ENCODE results near the gene SMC2. TPM values are rescaled to one million over a fixed set of nuclear protein-coding genes. Genes with fewer than 3 reads are reported as not detected.

SMC2 gene
- total RNA-seq, 1 experiment from 2014 or later = 36.4 TPM

DNA sequence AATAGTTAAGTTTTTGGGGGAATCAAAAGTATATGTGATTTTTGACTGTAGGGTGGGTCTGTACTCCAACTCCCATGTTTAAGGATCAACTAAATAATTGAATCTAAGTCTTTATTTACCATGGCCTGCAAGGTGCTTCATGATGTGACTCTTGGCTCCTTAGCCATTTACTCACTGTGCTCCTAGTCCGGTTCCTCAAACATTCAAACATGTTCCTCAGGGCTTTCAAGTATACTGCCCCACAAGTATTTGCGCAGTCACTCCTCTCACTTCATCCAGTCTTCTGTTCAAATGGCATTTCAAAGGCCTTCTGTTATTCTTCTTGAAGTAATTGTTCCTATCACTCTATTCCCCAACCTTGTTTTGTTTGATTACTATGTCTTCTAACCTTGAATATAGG lies 16.4 kb downstream of the SMC2 start:
- Mint-ChIP-seq H3K36me3 (ENCODE audit: insufficient read depth, unreplicated experiment) (peaks cover 13% of the 10 kb centered on the region), H3K4me3 (ENCODE audit: unreplicated experiment) (no peak overlapping the region), H3K9me3 (ENCODE audit: unreplicated experiment) (no peaks in the 10 kb centered on the region), H3K4me1 (ENCODE audit: low read depth, unreplicated experiment) (no peaks in the 10 kb centered on the region), H3K27me3 (ENCODE audit: insufficient read depth, unreplicated experiment) (no peaks in the 10 kb centered on the region), H3K27ac (ENCODE audit: unreplicated experiment) (no peak overlapping the region)
- intact Hi-C loops (cut with micrococcal nuclease; ENCODE audit: unreplicated experiment) = no loop called here
- Histone ChIP-seq H3K4me1 (no peaks in the 10 kb centered on the region), H3K4me3 (ENCODE audit: low read depth, low read length) (no peak overlapping the region), H3K27me3 (replicated peaks; ENCODE audit: control insufficient read depth, insufficient read depth, low read length) (no peaks in the 10 kb centered on the region), H3K36me3 (ENCODE audit: control insufficient read depth, insufficient read depth, low read length) (no peaks in the 10 kb centered on the region; the same call in 1 of the 2 replicates), H3K9me3 (no peaks in the 10 kb centered on the region)
- DNase-seq = no peak
- BruUV-seq (replicated peaks) = no TSS peak
- POLR2A ChIA-PET = no interaction called here
- TF ChIP-seq, protein P1, sequence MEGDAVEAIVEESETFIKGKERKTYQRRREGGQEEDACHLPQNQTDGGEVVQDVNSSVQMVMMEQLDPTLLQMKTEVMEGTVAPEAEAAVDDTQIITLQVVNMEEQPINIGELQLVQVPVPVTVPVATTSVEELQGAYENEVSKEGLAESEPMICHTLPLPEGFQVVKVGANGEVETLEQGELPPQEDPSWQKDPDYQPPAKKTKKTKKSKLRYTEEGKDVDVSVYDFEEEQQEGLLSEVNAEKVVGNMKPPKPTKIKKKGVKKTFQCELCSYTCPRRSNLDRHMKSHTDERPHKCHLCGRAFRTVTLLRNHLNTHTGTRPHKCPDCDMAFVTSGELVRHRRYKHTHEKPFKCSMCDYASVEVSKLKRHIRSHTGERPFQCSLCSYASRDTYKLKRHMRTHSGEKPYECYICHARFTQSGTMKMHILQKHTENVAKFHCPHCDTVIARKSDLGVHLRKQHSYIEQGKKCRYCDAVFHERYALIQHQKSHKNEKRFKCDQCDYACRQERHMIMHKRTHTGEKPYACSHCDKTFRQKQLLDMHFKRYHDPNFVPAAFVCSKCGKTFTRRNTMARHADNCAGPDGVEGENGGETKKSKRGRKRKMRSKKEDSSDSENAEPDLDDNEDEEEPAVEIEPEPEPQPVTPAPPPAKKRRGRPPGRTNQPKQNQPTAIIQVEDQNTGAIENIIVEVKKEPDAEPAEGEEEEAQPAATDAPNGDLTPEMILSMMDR (IDR thresholded peaks at IDR 0.05; ENCODE audit: insufficient read depth in 1 of 2, low read depth in 1 of 2, low read length in 1 of 2, severe bottlenecking in 1 of 2, unreplicated experiment in 1 of 2) = no peak
- CTCF ChIA-PET = no interaction called here

DNA sequence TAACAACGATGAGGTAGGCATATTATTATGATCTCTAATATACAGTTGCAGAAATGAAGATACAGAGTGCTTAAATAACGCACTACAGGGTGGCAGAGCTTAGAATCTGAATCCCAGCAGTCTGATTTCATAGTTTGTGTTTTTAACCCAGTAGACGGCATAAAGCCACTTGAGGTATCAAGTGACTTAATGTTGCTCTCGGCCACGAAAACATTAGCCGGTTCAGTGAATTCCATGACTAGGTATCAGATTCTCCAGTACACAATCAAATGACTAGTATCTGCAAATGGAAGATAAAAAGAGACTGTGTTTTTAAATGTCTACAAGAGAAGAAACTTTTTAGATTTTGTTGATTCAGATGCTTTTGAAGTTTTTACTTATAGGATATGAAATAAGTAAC lies 24.8 kb downstream of the SMC2 start:
- intact Hi-C loops (cut with micrococcal nuclease; ENCODE audit: unreplicated experiment) = no loop called here
- no peak overlapping the region for H3K27ac Mint-ChIP-seq (ENCODE audit: unreplicated experiment)
- no peaks in the 10 kb centered on the region for H3K9me3 ChIP-seq

DNA sequence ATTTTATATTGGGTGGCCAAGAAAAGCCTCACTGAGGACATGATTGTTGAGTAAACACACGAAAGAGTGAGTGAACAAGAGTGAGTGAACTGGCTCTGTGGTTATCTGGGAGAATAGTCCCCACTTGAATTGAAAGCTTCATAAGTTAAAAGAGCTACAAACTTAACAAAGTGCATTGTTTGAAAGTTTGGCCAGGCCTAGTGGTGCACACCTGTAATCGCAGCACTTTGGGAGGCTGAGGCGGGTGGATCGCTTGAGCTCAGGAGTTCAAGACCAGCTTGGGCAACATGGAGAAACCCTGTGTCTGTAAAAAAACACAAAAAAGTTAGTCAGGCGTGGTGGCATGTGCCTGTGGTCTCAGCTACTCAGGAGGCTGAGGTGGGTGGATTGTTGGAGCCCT lies 26.9 kb downstream of the SMC2 start:
- H3K27me3 ChIP-seq (replicated peaks; ENCODE audit: control insufficient read depth, insufficient read depth, low read length) = no peaks in the 10 kb centered on the region
- intact Hi-C loops (cut with micrococcal nuclease; ENCODE audit: unreplicated experiment) = no loop called here
- CTCF ChIA-PET = no interaction called here
- Mint-ChIP-seq H3K27ac (ENCODE audit: unreplicated experiment) (no peak overlapping the region), H3K27me3 (ENCODE audit: insufficient read depth, unreplicated experiment) (no peaks in the 10 kb centered on the region), H3K9me3 (ENCODE audit: unreplicated experiment) (no peaks in the 10 kb centered on the region), H3K36me3 (ENCODE audit: insufficient read depth, unreplicated experiment) (peaks cover 71% of the 10 kb centered on the region), H3K4me1 (ENCODE audit: low read depth, unreplicated experiment) (no peaks in the 10 kb centered on the region), H3K4me3 (ENCODE audit: unreplicated experiment) (no peak overlapping the region)
- H3K9me3 ChIP-seq = no peaks in the 10 kb centered on the region
- H3K4me1 ChIP-seq = no peaks in the 10 kb centered on the region
- no peak for DNase-seq
- BruUV-seq (replicated peaks) = no TSS peak
- H3K36me3 ChIP-seq (ENCODE audit: control insufficient read depth, insufficient read depth, low read length) = no peaks in the 10 kb centered on the region
- POLR2A ChIA-PET = no interaction called here
- TF ChIP-seq, protein P1 (IDR thresholded peaks at IDR 0.05; ENCODE audit: insufficient read depth in 1 of 2, low read depth in 1 of 2, low read length in 1 of 2, severe bottlenecking in 1 of 2, unreplicated experiment in 1 of 2) = no peak
- H3K4me3 ChIP-seq (ENCODE audit: low read depth, low read length) = no peak overlapping the region

More for the DNA sequence above, 24.8 kb downstream of the SMC2 start:
- Mint-ChIP-seq H3K36me3 (ENCODE audit: insufficient read depth, unreplicated experiment) (peaks cover 57% of the 10 kb centered on the region), H3K4me1 (ENCODE audit: low read depth, unreplicated experiment) (no peaks in the 10 kb centered on the region), H3K9me3 (ENCODE audit: unreplicated experiment) (no peaks in the 10 kb centered on the region), H3K27me3 (ENCODE audit: insufficient read depth, unreplicated experiment) (no peaks in the 10 kb centered on the region), H3K4me3 (ENCODE audit: unreplicated experiment) (no peak overlapping the region)
- TF ChIP-seq, protein P1 (IDR thresholded peaks at IDR 0.05; ENCODE audit: insufficient read depth in 1 of 2, low read depth in 1 of 2, low read length in 1 of 2, severe bottlenecking in 1 of 2, unreplicated experiment in 1 of 2) = no peak
- Histone ChIP-seq H3K4me3 (ENCODE audit: low read depth, low read length) (no peak overlapping the region), H3K4me1 (no peaks in the 10 kb centered on the region), H3K36me3 (ENCODE audit: control insufficient read depth, insufficient read depth, low read length) (no peaks in the 10 kb centered on the region), H3K27me3 (replicated peaks; ENCODE audit: control insufficient read depth, insufficient read depth, low read length) (no peaks in the 10 kb centered on the region)
- DNase-seq = no peak
- CTCF ChIA-PET = no interaction called here
- POLR2A ChIA-PET = no interaction called here
- BruUV-seq (replicated peaks) = no TSS peak

All from Caco-2 (cell line).